Body of pancreas (tissue), 4 donors: ENCODE measurements around the gene LIF. TPM values are rescaled to one million over a fixed set of nuclear protein-coding genes. Genes with fewer than 3 reads are reported as not detected.

Experiments used
- ATAC-seq: fragments of 150-250 bp; one replicate; pipeline ENCODE4 v1.9.1; 2016
- DNase-seq, 4 donors: peaks; one replicate each; pipeline ENCODE4 v3.0.0-alpha.2; 2019
- H3K27ac ChIP-seq, 4 donors: fragments of 200-600 bp; sonication (generic); 1 replicate in 3 of 4; 2 replicates in 1 of 4; pipeline versions ENCODE4 v1.5.1 to v1.6.1; 2016 to 2019; ENCODE audit warnings: mild to moderate bottlenecking in 1 of 4, mixed read lengths in 1 of 4, moderate library complexity in 1 of 4
- H3K27me3 ChIP-seq, 2 donors: fragments of 200-600 bp; sonication (generic); one replicate each; pipeline ENCODE4 v1.6.0; 2016; ENCODE audit warnings: mild to moderate bottlenecking in 1 of 2
- H3K36me3 ChIP-seq, 2 donors: fragments of 200-600 bp; sonication (generic); replicated peaks in 1 of 2; 2 replicates each; pipeline ENCODE4 v1.5.1; 2016; ENCODE audit warnings: low read depth in 2 of 2; ENCODE audit not compliant: insufficient read depth in 1 of 2
- H3K4me1 ChIP-seq: fragments of 200-600 bp; sonication (generic); one replicate; pipeline ENCODE4 v1.6.0; 2016
- H3K4me3 ChIP-seq, 2 donors: fragments of 200-600 bp; sonication (generic); 1 replicate in 1 of 2; 2 replicates in 1 of 2; pipeline ENCODE4 v1.5.1; 2016 to 2019
- H3K9me3 ChIP-seq, 3 donors: fragments of 200-600 bp; sonication (generic); 1 replicate in 2 of 3; 2 replicates in 1 of 3; pipeline ENCODE4 v1.5.1; 2016
- CTCF ChIP-seq, 7 experiments: fragments of 450-650 bp in 4 of 7; fragments of 200-600 bp in 3 of 7; sonication (generic) in 3 of 7; IDR thresholded peaks; one replicate each; pipeline ENCODE4 v1.5.1; 2016 to 2019; ENCODE audit warnings: antibody characterized with exemption in 7 of 7
- POLR2A ChIP-seq, 3 donors: fragments of 450-650 bp; IDR thresholded peaks; one replicate each; pipeline ENCODE4 v1.6.1; 2016; ENCODE audit warnings: antibody characterized with exemption in 3 of 3, mild to moderate bottlenecking in 2 of 3
- WGBS, 2 donors: methylation state at CpG; one replicate each; pipeline ENCODE4 v1.1.5; 2017; 5-methylcytosine and 5-hydroxymethylcytosine counted together
- intact Hi-C: fragments of 100-400 bp; cut with DNase I; formaldehyde crosslinking; loops from one replicate; pipeline ENCODE4 v1.15.1; 2023
- total RNA-seq, 2 donors: library from RNA; depleted of rRNA; stranded (reverse); fragments of >200 nt; gene quantifications; one replicate each; pipeline ENCODE4 v1.1.0, GENCODE V29; 2016

Gene LIF
- total RNA-seq, 2 donors from 2014 or later: 0.52 to 1.3 TPM

- no peaks in the 10 kb centered on the region for H3K36me3 ChIP-seq
- H3K27ac ChIP-seq: peak overlapping the region; percentile 37 to 78 (median 62)
- H3K9me3 ChIP-seq: no peaks in the 10 kb centered on the region
- H3K4me3 ChIP-seq: no peak overlapping the region
- TF ChIP-seq CTCF (IDR thresholded peaks at IDR 0.05) (no peak), POLR2A (IDR thresholded peaks at IDR 0.05) (no peak)
- intact Hi-C loops: no loop called here
- DNase-seq: no peak
- no peaks in the 10 kb centered on the region for H3K27me3 ChIP-seq
- no peak for ATAC-seq
- H3K4me1 ChIP-seq: peaks cover 16% of the 10 kb centered on the region
- WGBS, 2 donors: 48 to 77% methylated on average over 2 of the region's 2 CpGs
These were observed 49.7 kb downstream of the LIF start for GRCh38 chr22:30196880-30197336.

GRCh38 chr22:30196141-30196879 is 50.2 kb downstream of the LIF start:
- DNase-seq (peak; percentile 66 to 82 (median 73)), ATAC-seq (peak; percentile 88)
- Histone ChIP-seq H3K4me3 (no peak overlapping the region), H3K9me3 (no peaks in the 10 kb centered on the region), H3K36me3 (no peaks in the 10 kb centered on the region), H3K4me1 (peaks cover 16% of the 10 kb centered on the region), H3K27ac (peak overlapping the region; percentile 37 to 78 (median 62)), H3K27me3 (no peaks in the 10 kb centered on the region)
- intact Hi-C loops: no loop called here
- WGBS, 2 donors: 34 to 35% methylated on average over 9 to 11 of the region's 11 CpGs
- peak in 1 of 3 donors; percentile 30 for TF ChIP-seq POLR2A (IDR thresholded peaks at IDR 0.05)
- no peak for TF ChIP-seq CTCF (IDR thresholded peaks at IDR 0.05)

GRCh38 chr22:30195245-30196140 is 51.1 kb downstream of the LIF start:
- Histone ChIP-seq H3K36me3 (no peaks in the 10 kb centered on the region), H3K4me3 (no peak overlapping the region), H3K9me3 (no peaks in the 10 kb centered on the region), H3K27ac (peak overlapping the region; percentile 37 to 78 (median 62)), H3K27me3 (no peaks in the 10 kb centered on the region), H3K4me1 (peaks cover 16% of the 10 kb centered on the region)
- intact Hi-C loops: no loop called here
- 43 to 49% methylated on average over 5 of the region's 5 CpGs for WGBS, 2 donors
- DNase-seq: no peak
- no peak for TF ChIP-seq CTCF (IDR thresholded peaks at IDR 0.05)
- TF ChIP-seq POLR2A (IDR thresholded peaks at IDR 0.05): no peak
- no peak for ATAC-seq

GRCh38 chr22:30193031-30193775 is 53.4 kb downstream of the LIF start:
- H3K9me3 ChIP-seq: no peaks in the 10 kb centered on the region
- H3K36me3 ChIP-seq: no peaks in the 10 kb centered on the region
- H3K4me1 ChIP-seq: peaks cover 19% of the 10 kb centered on the region
- no peak overlapping the region for H3K4me3 ChIP-seq
- DNase-seq (no peak), ATAC-seq (no peak)
- intact Hi-C loops: no loop called here
- no peaks in the 10 kb centered on the region for H3K27me3 ChIP-seq
- H3K27ac ChIP-seq: peak overlapping the region in 1 of 4 donors; percentile 26
- WGBS, 2 donors: 82 to 95% methylated on average over 3 of the region's 3 CpGs
- TF ChIP-seq POLR2A (IDR thresholded peaks at IDR 0.05) (no peak), CTCF (IDR thresholded peaks at IDR 0.05) (no peak)
